PC-3 (cell line): ENCODE data around the gene TUFT1. TPM values are rescaled to one million over a fixed set of nuclear protein-coding genes. Genes with fewer than 3 reads are reported as not detected.

Experiments used
- ATAC-seq: fragments of 200-7000 bp; cut with Tn5 transposase; 2 replicates; pipeline ENCODE4 v1.9.1; 2020; ENCODE audit warnings: mild to moderate bottlenecking, moderate library complexity
- BruUV-seq: library from RNA; stranded (reverse); fragments of 400-500 nt; replicated peaks from 2 replicates; lab custom pipeline; 2021; lab: Mats Ljungman, UMichigan
- CTCF ChIA-PET: fragments of 300-600 bp; sonication (Branson Sonifier 250); formaldehyde crosslinking; loops from one replicate; lab custom pipeline; 2022; ENCODE audit warnings: antibody characterized with exemption; lab: Charles Lee
- POLR2A ChIA-PET: fragments of 300-600 bp; sonication (Branson Sonifier 250); formaldehyde crosslinking; loops from one replicate; lab custom pipeline; 2022; ENCODE audit warnings: antibody characterized with exemption; ENCODE audit not compliant: unreplicated experiment; lab: Charles Lee
- DNase-seq: peaks from one replicate; pipeline ENCODE4 v3.0.0-alpha.2; 2015
- H2AFZ ChIP-seq: fragments of 300-600 bp; sonication (generic); 2 replicates; pipeline ENCODE4 v1.6.0; 2016; ENCODE audit warnings: antibody characterized with exemption, low read length
- H3F3A ChIP-seq: fragments of 300-600 bp; sonication (generic); one replicate; pipeline ENCODE4 v1.6.0; 2017; ENCODE audit warnings: antibody characterized with exemption, low read length, control low read depth, mild to moderate bottlenecking; ENCODE audit not compliant: unreplicated experiment
- H3K27ac ChIP-seq: fragments of 300-600 bp; sonication (generic); 2 replicates; pipeline ENCODE4 v1.5.1; 2016; ENCODE audit warnings: mild to moderate bottlenecking, low read length
- H3K27me3 ChIP-seq: fragments of 300-600 bp; sonication (generic); 2 replicates; pipeline ENCODE4 v1.6.1; 2016; ENCODE audit warnings: low read length, mixed read lengths
- H3K36me3 ChIP-seq: fragments of 300-600 bp; sonication (generic); 2 replicates; pipeline ENCODE4 v1.6.1; 2016; ENCODE audit warnings: low read depth, mixed run types, low read length, mixed read lengths
- H3K4me1 ChIP-seq: fragments of 300-600 bp; sonication (generic); 2 replicates; pipeline ENCODE4 v1.5.1; 2016; ENCODE audit warnings: low read length; ENCODE audit not compliant: insufficient read depth
- H3K4me2 ChIP-seq: fragments of 300-600 bp; sonication (generic); 2 replicates; pipeline ENCODE4 v1.6.0; 2016; ENCODE audit warnings: low read length
- H3K4me3 ChIP-seq: fragments of 300-600 bp; sonication (generic); 2 replicates; pipeline ENCODE4 v1.5.1; 2016; ENCODE audit warnings: mild to moderate bottlenecking, low read length, mixed read lengths
- H3K79me2 ChIP-seq: fragments of 300-600 bp; sonication (generic); 2 replicates; pipeline ENCODE4 v1.6.1; 2017; ENCODE audit warnings: low read length, mixed read lengths
- H3K9ac ChIP-seq: fragments of 300-600 bp; sonication (generic); 2 replicates; pipeline ENCODE4 v1.6.0; 2016; ENCODE audit warnings: mild to moderate bottlenecking, low read length
- H3K9me2 ChIP-seq: fragments of 300-600 bp; sonication (generic); replicated peaks from 2 replicates; pipeline ENCODE4 v1.6.1; 2016; ENCODE audit warnings: mixed run types, low read length, mixed read lengths
- H3K9me3 ChIP-seq: fragments of 300-600 bp; sonication (generic); 2 replicates; pipeline ENCODE4 v1.6.1; 2016; ENCODE audit warnings: low read length, mixed read lengths
- H4K20me1 ChIP-seq: fragments of 300-600 bp; sonication (generic); 2 replicates; pipeline ENCODE4 v1.6.1; 2016; ENCODE audit warnings: low read length, mixed read lengths
- CTCF ChIP-seq: fragments of 300-600 bp; sonication (generic); conservative IDR thresholded peaks from 2 replicates; pipeline ENCODE4 v1.5.1; 2017; ENCODE audit warnings: antibody characterized with exemption, low read depth, mild to moderate bottlenecking, low read length
- EZH2 ChIP-seq: fragments of 300-600 bp; sonication (generic); IDR thresholded peaks from one replicate; pipeline ENCODE4 v1.6.1; 2017; ENCODE audit warnings: antibody characterized with exemption, mild to moderate bottlenecking, low read length; ENCODE audit not compliant: unreplicated experiment
- EZH2phosphoT487 ChIP-seq: fragments of 300-600 bp; sonication (generic); IDR thresholded peaks from 2 replicates; pipeline ENCODE4 v1.6.1; 2018; ENCODE audit warnings: mild to moderate bottlenecking, antibody characterized with exemption, low read length, borderline replicate concordance
- intact Hi-C: fragments of 100-400 bp; cut with micrococcal nuclease; formaldehyde crosslinking; loops from 2 replicates; pipeline ENCODE4 v1.9.0; 2023
- total RNA-seq: library from RNA; depleted of rRNA; stranded (reverse); fragments of >200 nt; gene quantifications from 2 replicates; pipeline ENCODE4 v1.2.3, GENCODE V29; 2014

The TUFT1 gene
- total RNA-seq, 1 experiment from 2014 or later: 33.9 TPM

- POLR2A ChIA-PET: interaction anchor here (0.6 kb wide), 1 partner anchor 8 kb away, joined by 12 read pairs; no protein-coding TSS in a partner anchor
- no peak for ATAC-seq
These were observed 48.0 kb upstream of the TUFT1 start for GRCh38 chr1:151492120-151492519.

DNA sequence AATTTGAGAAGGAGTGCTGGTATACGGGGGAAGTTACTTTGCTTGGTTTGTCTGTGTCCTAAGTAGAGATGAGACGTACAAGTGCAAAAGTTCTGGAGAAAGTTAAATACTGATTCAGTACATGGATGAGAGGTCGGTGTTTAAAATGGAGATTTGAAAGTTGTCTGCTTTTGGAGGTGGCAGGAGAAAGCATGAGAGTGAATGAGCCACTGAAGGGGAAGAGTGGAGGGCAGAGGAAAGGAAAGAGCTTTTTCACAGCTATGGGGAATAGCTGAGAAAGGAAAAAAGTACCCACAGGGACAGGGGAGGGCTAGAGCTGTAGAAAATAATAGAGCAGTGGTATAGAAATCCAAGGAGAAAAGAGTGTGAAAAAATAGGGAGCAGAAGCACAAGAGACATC, 47.1 kb upstream of the TUFT1 start:
- no peaks in the 10 kb centered on the region for H3K9me3 ChIP-seq
- no peak for TF ChIP-seq EZH2phosphoT487
- TF ChIP-seq EZH2: no peak
- TF ChIP-seq CTCF: no peak
- ChIA-PET POLR2A (interaction anchor here (0.6 kb wide), 1 partner anchor 187 kb away, joined by 3 read pairs; no protein-coding TSS in a partner anchor), CTCF (interaction anchor here (0.6 kb wide), 1 partner anchor 356 kb away, joined by 3 read pairs; no protein-coding TSS in a partner anchor)
- H2AFZ ChIP-seq: no peak overlapping the region
- DNase-seq (no peak), ATAC-seq (no peak)
- no peaks in the 10 kb centered on the region for H3F3A ChIP-seq
- H3K9ac ChIP-seq: no peak overlapping the region
- no peak overlapping the region for H3K4me3 ChIP-seq
- intact Hi-C loops: no loop called here
- H3K27ac ChIP-seq: no peak overlapping the region
- H3K27me3 ChIP-seq: no peaks in the 10 kb centered on the region
- H3K4me2 ChIP-seq: no peak overlapping the region
- no peaks in the 10 kb centered on the region for H4K20me1 ChIP-seq
- H3K4me1 ChIP-seq: peaks cover 16% of the 10 kb centered on the region
- no peaks in the 10 kb centered on the region for H3K36me3 ChIP-seq
- no peaks in the 10 kb centered on the region for H3K79me2 ChIP-seq
- BruUV-seq: no TSS peak
- no peaks in the 10 kb centered on the region for H3K9me2 ChIP-seq

More at GRCh38 chr1:151492120-151492519, 48.0 kb upstream of the TUFT1 start:
- CTCF ChIA-PET: no interaction called here
- intact Hi-C loops: no loop called here
- Histone ChIP-seq H3K9me3 (no peaks in the 10 kb centered on the region), H2AFZ (no peak overlapping the region), H3K27me3 (no peaks in the 10 kb centered on the region), H4K20me1 (no peaks in the 10 kb centered on the region), H3K9me2 (no peaks in the 10 kb centered on the region), H3F3A (no peaks in the 10 kb centered on the region), H3K4me2 (no peak overlapping the region), H3K4me3 (no peak overlapping the region), H3K27ac (no peak overlapping the region), H3K4me1 (peaks cover 16% of the 10 kb centered on the region), H3K36me3 (no peaks in the 10 kb centered on the region), H3K9ac (no peak overlapping the region), H3K79me2 (no peaks in the 10 kb centered on the region)
- DNase-seq: no peak
- TF ChIP-seq EZH2 (no peak), CTCF (no peak)
- BruUV-seq: no TSS peak

DNA sequence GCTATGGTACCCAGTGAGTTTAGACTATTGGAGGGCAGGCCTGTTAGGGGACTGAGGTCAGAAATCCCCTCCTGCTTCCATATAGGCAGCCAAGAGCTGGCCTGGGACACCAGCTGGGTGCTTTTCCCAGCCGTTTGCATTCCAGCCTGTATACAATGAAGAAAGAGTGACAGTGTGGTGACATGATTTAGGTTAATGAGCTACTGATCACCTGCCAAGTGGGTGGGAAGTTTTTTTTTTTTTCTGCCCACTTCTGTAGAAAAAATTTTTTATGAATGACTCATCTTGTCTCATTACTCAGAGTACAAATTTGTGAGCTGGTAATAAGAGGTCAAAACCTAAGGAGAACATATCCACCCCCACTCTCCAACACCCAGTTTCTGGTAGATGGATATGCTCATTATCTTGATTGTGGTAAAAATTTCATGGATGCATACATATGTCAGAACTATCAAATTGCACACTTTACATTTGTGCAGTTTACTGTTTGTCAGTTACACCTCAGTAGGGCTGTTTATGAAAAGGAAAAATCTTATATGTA, 45.3 kb upstream of the TUFT1 start:
- Histone ChIP-seq H3K9me3 (no peaks in the 10 kb centered on the region), H3K4me3 (no peak overlapping the region), H3K27me3 (no peaks in the 10 kb centered on the region), H3K9me2 (no peaks in the 10 kb centered on the region), H4K20me1 (no peaks in the 10 kb centered on the region), H3K27ac (peak overlapping the region; percentile 6; the same call in 1 of the 2 replicates), H3F3A (no peaks in the 10 kb centered on the region), H3K9ac (no peak overlapping the region), H3K4me2 (peak overlapping the region; percentile 44), H3K36me3 (no peaks in the 10 kb centered on the region), H2AFZ (no peak overlapping the region), H3K79me2 (no peaks in the 10 kb centered on the region), H3K4me1 (peaks cover 16% of the 10 kb centered on the region)
- TF ChIP-seq CTCF (no peak), EZH2 (no peak), EZH2phosphoT487 (no peak)
- ATAC-seq (peak; percentile 88), DNase-seq (peak; percentile 92)
- intact Hi-C loops: loop anchor here (2.0 kb wide), 1 partner anchor 16 kb away; the partner anchor contains the start of gene CGN
- ChIA-PET POLR2A (interaction anchor here (0.5 to 1.1 kb wide), 11 partner anchors 10 to 411 kb away, joined by 3 to 17 read pairs (median 6); partner anchors contain the start of genes CGN, POGZ and TUFT1), CTCF (interaction anchor here (0.6 to 1.2 kb wide), 5 partner anchors 16 to 341 kb away, joined by 3 to 10 read pairs (median 9); partner anchors contain the start of gene CGN)
- no TSS peak for BruUV-seq
